K562 (cell line): Measurements from ENCODE around the gene RAB40B. TPM values are rescaled to one million over a fixed set of nuclear protein-coding genes. Genes with fewer than 3 reads are reported as not detected.

Experiments used
- CBFB ChIP-seq: sonication (generic); formaldehyde crosslinking; IDR thresholded peaks from 2 replicates; pipeline ENCODE4 v1.4.0; 2020; ENCODE audit warnings: mild to moderate bottlenecking, missing genetic modification reagents
- CBX3 ChIP-seq, 2 experiments: IDR thresholded peaks; 1 replicate in 1 of 2; 2 replicates in 1 of 2; pipeline ENCODE4 v1.6.1; 2012; ENCODE audit warnings: inconsistent platforms in 2 of 2, low read length in 2 of 2, borderline replicate concordance in 1 of 2, control low read depth in 1 of 2
- CTCF ChIP-seq, 3 experiments: IDR thresholded peaks in 2 of 3; conservative IDR thresholded peaks in 1 of 3; 2 replicates each; pipeline ENCODE4 v1.5.1; 2011 to 2012; ENCODE audit warnings: low read length in 3 of 3, mild to moderate bottlenecking in 3 of 3, control low read depth in 2 of 3, improper control_type of control experiment in 1 of 3, inconsistent platforms in 1 of 3, low read depth in 1 of 3, mixed read lengths in 1 of 3, moderate library complexity in 1 of 3; ENCODE audit not compliant: insufficient read depth in 2 of 3
- EP400 ChIP-seq: fragments of 450-650 bp; IDR thresholded peaks from 2 replicates; pipeline ENCODE4 v1.6.1; 2017; ENCODE audit warnings: antibody characterized with exemption, mild to moderate bottlenecking, moderate library complexity
- HSF4 ChIP-seq: fragments of 250-450 bp; sonication (Bioruptor Pico); IDR thresholded peaks from 2 replicates; pipeline ENCODE4 v2.1.2; 2022; ENCODE audit warnings: mild to moderate bottlenecking, moderate library complexity, borderline replicate concordance
- MAX ChIP-seq: sonication (generic); formaldehyde crosslinking; IDR thresholded peaks from 2 replicates; pipeline ENCODE4 v1.9.0; 2022; ENCODE audit warnings: mild to moderate bottlenecking, missing genetic modification reagents
- MLLT1 ChIP-seq, 2 experiments: fragments of 450-650 bp; IDR thresholded peaks; 2 replicates each; pipeline ENCODE4 v1.6.1; 2016
- NFXL1 ChIP-seq: fragments of 450-650 bp; formaldehyde crosslinking; IDR thresholded peaks from 2 replicates; pipeline ENCODE4 v1.4.0; 2021; ENCODE audit warnings: mild to moderate bottlenecking
- NONO ChIP-seq, 2 experiments: fragments of 200-400 bp in 1 of 2; fragments of 450-650 bp in 1 of 2; formaldehyde crosslinking in 1 of 2; IDR thresholded peaks; 2 replicates each; pipeline ENCODE4 v1.6.1; 2017; ENCODE audit warnings: low read depth in 2 of 2, mild to moderate bottlenecking in 2 of 2, moderate library complexity in 2 of 2, low read length in 1 of 2
- PHF20 ChIP-seq: fragments of 450-650 bp; IDR thresholded peaks from 2 replicates; pipeline ENCODE4 v1.6.1; 2018; ENCODE audit not compliant: partially characterized antibody
- POLR2B ChIP-seq: fragments of 450-650 bp; IDR thresholded peaks from 2 replicates; pipeline ENCODE4 v1.6.1; 2018; ENCODE audit warnings: low read depth; ENCODE audit not compliant: partially characterized antibody
- RUNX1 ChIP-seq: sonication (generic); IDR thresholded peaks from 2 replicates; pipeline ENCODE4 v1.6.1; 2016; ENCODE audit warnings: antibody characterized with exemption, low read depth
- TBP ChIP-seq: optimal IDR thresholded peaks from 2 replicates; pipeline ENCODE3; 2011; ENCODE audit warnings: low read depth, low read length, improper control_type of control experiment
- TCF7L2 ChIP-seq: fragments of 150-350 bp; IDR thresholded peaks from 2 replicates; pipeline ENCODE4 v1.6.1; 2016; ENCODE audit warnings: low read depth, mild to moderate bottlenecking, low read length, moderate library complexity
- TEAD1 ChIP-seq, 2 experiments: fragments of 450-650 bp in 1 of 2; sonication (generic) in 1 of 2; formaldehyde crosslinking; IDR thresholded peaks; 2 replicates each; pipeline versions ENCODE4 v1.4.0 to v1.8.0; 2020 to 2022; ENCODE audit warnings: mild to moderate bottlenecking in 2 of 2, missing genetic modification reagents in 1 of 2
- UBTF ChIP-seq, 2 experiments: IDR thresholded peaks; 2 replicates each; pipeline ENCODE4 v1.6.1; 2012; ENCODE audit warnings: improper control_type of control experiment in 2 of 2, low read depth in 2 of 2, low read length in 2 of 2, borderline replicate concordance in 1 of 2
- ZFP1 ChIP-seq: fragments of 450-650 bp; formaldehyde crosslinking; IDR thresholded peaks from 2 replicates; pipeline ENCODE4 v1.4.0; 2020; ENCODE audit warnings: mild to moderate bottlenecking, mixed read lengths
- ZNF395 ChIP-seq: fragments of 200-800 bp; sonication (Bioruptor generic); IDR thresholded peaks from 2 replicates; pipeline ENCODE4 v1.6.1; 2017; ENCODE audit warnings: missing genetic modification characterization, missing compliant biosample characterization
- ZNF551 ChIP-seq: fragments of 250-450 bp; sonication (Bioruptor Pico); IDR thresholded peaks from 2 replicates; pipeline ENCODE4 v1.5.0; 2021; ENCODE audit warnings: mild to moderate bottlenecking, moderate library complexity
- polyA plus RNA-seq, 8 experiments: library from polyadenylated mRNA; depleted of rRNA in 4 of 8; stranded (reverse) in 5 of 8; unstranded in 3 of 8; fragments of >200 nt; fragmentation: Nextera tagmentation in 2 of 8; fragmentation: Illumina TruSeq in 1 of 8; extraction: Ambion mirVana in 2 of 8; extraction: Trizol in 1 of 8; gene quantifications; 2 replicates each; pipeline versions ENCODE4 v1.2.1 to v1.2.3, GENCODE V29; 2011 to 2014; ENCODE audit warnings: inconsistent platforms in 1 of 8, missing spikeins in 1 of 8
- total RNA-seq, 7 experiments: library from RNA; depleted of rRNA in 6 of 7; stranded (reverse); fragments of >200 nt in 6 of 7; fragmentation: Illumina TruSeq in 2 of 7; extraction: Trizol in 2 of 7; gene quantifications; 2 replicates each; pipeline versions ENCODE4 v1.2.1 to v1.2.3, GENCODE V29; 2011 to 2021; ENCODE audit warnings: low replicate concordance in 1 of 7

RAB40B gene
- total and polyA plus RNA-seq, 9 of the 15 experiments (the other 6 are each of a cell fraction or from before 2014, with no cell fraction given): 0.13 to 4.6 (median 1.4) TPM

- TF ChIP-seq CTCF (IDR thresholded peaks at IDR 0.05 in 2 of 3, conservative IDR thresholded peaks at IDR 0.05 in 1 of 3; ENCODE audit: insufficient read depth in 2 of 3, low read depth in 1 of 3, low read length in 3 of 3) (peak in 1 of 3 experiments; percentile 1; a peak in 1 of 6 replicates), CBX3 (IDR thresholded peaks at IDR 0.05; ENCODE audit: borderline replicate concordance in 1 of 2, low read length in 2 of 2) (0 out of 3 replicates have a peak, but pooled peaks of 1 of the 2 experiments have one; percentile 27), NONO (IDR thresholded peaks at IDR 0.05; ENCODE audit: low read depth in 2 of 2, low read length in 1 of 2) (peak; percentile 68 to 74; a peak in 2 of 4 replicates), NFXL1 (no peak), POLR2B (peak; percentile 50), TBP (peak; percentile 57), MAX (peak; percentile 81), ZNF395 (CRISPR knock-in tag) (peak; percentile 90), UBTF (IDR thresholded peaks at IDR 0.05; ENCODE audit: borderline replicate concordance in 1 of 2, low read depth in 2 of 2, low read length in 2 of 2) (peak; percentile 19 to 57; a peak in 2 of 4 replicates), CBFB (CRISPR knock-in tag) (no peak), ZFP1 (CRISPR knock-in tag) (no peak), HSF4 (CRISPR knock-in tag) (no peak), EP400 (peak; percentile 71; the same call in 1 of the 2 replicates), RUNX1 (no peak), TEAD1 (CRISPR knock-in tag; IDR thresholded peaks at IDR 0.05) (0 out of 4 replicates have a peak, but pooled peaks of 1 of the 2 experiments have one; percentile 19), TCF7L2 (no peak), MLLT1 (IDR thresholded peaks at IDR 0.05) (peak in 1 of 2 experiments; percentile 83; a peak in 2 of 4 replicates), PHF20 (peak; percentile 88), ZNF551 (no peak)
These were observed 36.7 kb upstream of the RAB40B start, which contains the start of gene FN3K (continued) for GRCh38 chr17:82734987-82735866.
